OCI-LY7 (cell line): ENCODE results near the gene SRSF5.

Experiments used
- CTCF ChIP-seq: fragments of 200-600 bp; sonication (generic); conservative IDR thresholded peaks from 2 replicates; pipeline ENCODE4 v1.5.1; 2014; ENCODE audit warnings: mild to moderate bottlenecking, antibody characterized with exemption, low read length, moderate library complexity, mixed read lengths
- EZH2phosphoT487 ChIP-seq: fragments of 200-600 bp; sonication (generic); IDR thresholded peaks from 2 replicates; pipeline ENCODE4 v1.6.1; 2018; ENCODE audit warnings: low read depth, borderline replicate concordance, mild to moderate bottlenecking, mixed run types, antibody characterized with exemption, low read length, moderate library complexity, mixed read lengths

GRCh38 chr14:69775012-69775411 lies 8.1 kb downstream of the SRSF5 start:
- no peak for TF ChIP-seq CTCF
- no peak for TF ChIP-seq EZH2phosphoT487
